ENCODE measurements around the gene IFNGR2.

The IFNGR2 gene

GRCh38 chr21:33421713-33422393 lies 18.6 kb downstream of the IFNGR2 start:
- TF ChIP-seq CTCF (IDR thresholded peaks at IDR 0.05; ENCODE audit: low read depth, low read length): no peak
- no peak for DNase-seq
- Histone ChIP-seq H3K27me3 (ENCODE audit: insufficient read depth, low read depth, severe bottlenecking) (no peaks in the 10 kb centered on the region), H3K4me3 (ENCODE audit: low read depth, low read length) (no peak overlapping the region), H3K27ac (no peak overlapping the region), H3K36me3 (peaks cover 90% of the 10 kb centered on the region), H3K9me3 (ENCODE audit: severe bottlenecking) (no peaks in the 10 kb centered on the region)

- Histone ChIP-seq H3K4me3 (ENCODE audit: low read depth, low read length) (no peak overlapping the region), H3K27me3 (ENCODE audit: insufficient read depth, low read depth, severe bottlenecking) (no peaks in the 10 kb centered on the region), H3K27ac (no peak overlapping the region), H3K9me3 (ENCODE audit: severe bottlenecking) (no peaks in the 10 kb centered on the region), H3K36me3 (peaks cover 86% of the 10 kb centered on the region)
- no peak for TF ChIP-seq CTCF (IDR thresholded peaks at IDR 0.05; ENCODE audit: low read depth, low read length)
- DNase-seq: no peak
Observed at GRCh38 chr21:33424214-33424613, 21.0 kb downstream of the IFNGR2 start.

GRCh38 chr21:33425825-33426224 lies 22.6 kb downstream of the IFNGR2 start:
- no peak for DNase-seq
- no peaks in the 10 kb centered on the region for H3K27me3 ChIP-seq (ENCODE audit: insufficient read depth, low read depth, severe bottlenecking)
- no peak overlapping the region for H3K4me3 ChIP-seq (ENCODE audit: low read depth, low read length)
- no peaks in the 10 kb centered on the region for H3K9me3 ChIP-seq (ENCODE audit: severe bottlenecking)
- no peak for TF ChIP-seq CTCF (IDR thresholded peaks at IDR 0.05; ENCODE audit: low read depth, low read length)
- no peak overlapping the region for H3K27ac ChIP-seq
- peaks cover 86% of the 10 kb centered on the region for H3K36me3 ChIP-seq

- Histone ChIP-seq H3K9me3 (ENCODE audit: severe bottlenecking) (no peaks in the 10 kb centered on the region), H3K27ac (no peak overlapping the region; the same call in 1 of the 2 replicates), H3K4me3 (ENCODE audit: low read depth, low read length) (no peak overlapping the region), H3K27me3 (ENCODE audit: insufficient read depth, low read depth, severe bottlenecking) (no peaks in the 10 kb centered on the region), H3K36me3 (peaks cover 87% of the 10 kb centered on the region)
- no peak for TF ChIP-seq CTCF (IDR thresholded peaks at IDR 0.05; ENCODE audit: low read depth, low read length)
- DNase-seq: no peak
Observed at GRCh38 chr21:33427051-33427450, 23.8 kb downstream of the IFNGR2 start.

GRCh38 chr21:33428669-33429068 lies 25.5 kb downstream of the IFNGR2 start:
- peaks cover 91% of the 10 kb centered on the region for H3K36me3 ChIP-seq
- TF ChIP-seq CTCF (IDR thresholded peaks at IDR 0.05; ENCODE audit: low read depth, low read length): no peak
- no peak overlapping the region for H3K27ac ChIP-seq
- H3K27me3 ChIP-seq (ENCODE audit: insufficient read depth, low read depth, severe bottlenecking): no peaks in the 10 kb centered on the region
- no peak overlapping the region for H3K4me3 ChIP-seq (ENCODE audit: low read depth, low read length)
- no peaks in the 10 kb centered on the region for H3K9me3 ChIP-seq (ENCODE audit: severe bottlenecking)
- no peak for DNase-seq

GRCh38 chr21:33430858-33431257 lies 27.6 kb downstream of the IFNGR2 start:
- no peak for DNase-seq
- no peaks in the 10 kb centered on the region for H3K9me3 ChIP-seq (ENCODE audit: severe bottlenecking)
- no peak overlapping the region for H3K4me3 ChIP-seq (ENCODE audit: low read depth, low read length)
- TF ChIP-seq CTCF (IDR thresholded peaks at IDR 0.05; ENCODE audit: low read depth, low read length): no peak
- H3K27ac ChIP-seq: no peak overlapping the region
- no peaks in the 10 kb centered on the region for H3K27me3 ChIP-seq (ENCODE audit: insufficient read depth, low read depth, severe bottlenecking)
- H3K36me3 ChIP-seq: peaks cover 91% of the 10 kb centered on the region

All from WERI-Rb-1 (cell line).